Progenitor cell of endocrine pancreas (in vitro differentiated cells): ENCODE measurements around the gene DPP7. TPM values are rescaled to one million over a fixed set of nuclear protein-coding genes. Genes with fewer than 3 reads are reported as not detected.
A peak's percentile ranks its signal among the peaks of the same experiment; 100 is the strongest.

Source experiments
- DNase-seq: peaks from one replicate; pipeline ENCODE4 v3.0.0; 2021; ENCODE audit warnings: low spot score; ENCODE audit not compliant: unreplicated experiment
- H3K27ac Mint-ChIP-seq: 2 replicates; pipeline ENCODE4 v1.8.0; 2021; ENCODE audit warnings: mild to moderate bottlenecking, moderate library complexity, mixed read lengths
- H3K27me3 Mint-ChIP-seq: 2 replicates; pipeline ENCODE4 v1.8.0; 2021; ENCODE audit warnings: mixed read lengths
- H3K36me3 Mint-ChIP-seq: 2 replicates; pipeline ENCODE4 v1.8.0; 2022; ENCODE audit warnings: mixed read lengths; ENCODE audit not compliant: insufficient read depth
- H3K4me1 Mint-ChIP-seq: 2 replicates; pipeline ENCODE4 v1.8.0; 2021; ENCODE audit warnings: low read depth, mixed read lengths
- H3K4me3 Mint-ChIP-seq: 2 replicates; pipeline ENCODE4 v1.8.0; 2021; ENCODE audit warnings: low read depth, mild to moderate bottlenecking, moderate library complexity, mixed read lengths
- H3K9me3 Mint-ChIP-seq: 2 replicates; pipeline ENCODE4 v1.8.0; 2021; ENCODE audit warnings: low read depth, mixed read lengths
- total RNA-seq: library from RNA; stranded (reverse); gene quantifications from 2 replicates; pipeline ENCODE4 v1.2.1, GENCODE V29; 2021
- TF ChIP-seq, protein P1 (sequence below): fragments of 200-600 bp; sonication (generic); IDR thresholded peaks from one replicate; pipeline ENCODE4 v1.5.0; 2021; ENCODE audit warnings: antibody characterized with exemption, mild to moderate bottlenecking; ENCODE audit not compliant: unreplicated experiment

The DPP7 gene
- total RNA-seq, 1 donor from 2014 or later = 39.2 TPM

DNA sequence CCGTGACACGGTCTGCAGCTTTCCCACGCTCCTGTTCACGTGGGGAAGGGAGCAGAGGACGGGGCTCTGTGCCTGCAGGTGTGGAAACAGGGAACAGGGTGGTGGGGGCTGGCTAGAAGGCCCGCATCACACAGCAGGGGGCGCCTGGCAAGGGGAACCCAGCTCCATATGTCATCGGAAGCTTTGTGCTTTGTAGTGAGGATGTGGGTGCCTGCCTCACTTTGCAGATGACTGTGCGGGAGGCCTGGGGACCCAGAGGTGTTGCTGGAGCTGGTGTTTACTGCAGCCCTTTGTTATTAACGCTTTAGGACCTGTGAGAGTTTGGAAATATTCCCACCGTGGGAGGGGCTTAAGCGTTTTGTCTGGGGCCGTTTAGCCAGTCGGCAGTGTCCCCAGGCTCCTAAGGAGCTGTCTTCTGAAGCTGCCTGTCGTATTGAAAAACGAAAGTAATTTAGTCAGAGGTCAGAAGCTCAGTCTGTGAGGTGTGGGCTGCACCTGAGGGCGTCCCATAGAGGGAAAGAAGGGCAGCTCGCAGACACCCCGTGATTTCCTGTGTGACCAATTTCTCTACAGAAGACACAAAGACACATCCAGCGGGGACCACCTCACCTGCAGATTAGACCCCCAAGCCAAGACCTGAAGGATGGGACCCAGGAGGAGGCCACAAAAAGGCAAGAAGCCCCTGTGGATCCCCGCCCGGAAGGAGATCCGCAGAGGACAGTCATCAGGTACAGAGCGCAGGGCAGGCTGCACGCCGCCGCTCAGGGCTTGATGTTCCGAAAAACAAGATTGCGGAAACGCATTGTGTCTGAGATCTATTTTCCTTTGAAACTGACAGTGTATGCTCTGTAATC lies 18.6 kb downstream of the DPP7 start:
- Mint-ChIP-seq H3K4me1 (no peaks in the 10 kb centered on the region), H3K27ac (peak overlapping the region; percentile 49)

DNA sequence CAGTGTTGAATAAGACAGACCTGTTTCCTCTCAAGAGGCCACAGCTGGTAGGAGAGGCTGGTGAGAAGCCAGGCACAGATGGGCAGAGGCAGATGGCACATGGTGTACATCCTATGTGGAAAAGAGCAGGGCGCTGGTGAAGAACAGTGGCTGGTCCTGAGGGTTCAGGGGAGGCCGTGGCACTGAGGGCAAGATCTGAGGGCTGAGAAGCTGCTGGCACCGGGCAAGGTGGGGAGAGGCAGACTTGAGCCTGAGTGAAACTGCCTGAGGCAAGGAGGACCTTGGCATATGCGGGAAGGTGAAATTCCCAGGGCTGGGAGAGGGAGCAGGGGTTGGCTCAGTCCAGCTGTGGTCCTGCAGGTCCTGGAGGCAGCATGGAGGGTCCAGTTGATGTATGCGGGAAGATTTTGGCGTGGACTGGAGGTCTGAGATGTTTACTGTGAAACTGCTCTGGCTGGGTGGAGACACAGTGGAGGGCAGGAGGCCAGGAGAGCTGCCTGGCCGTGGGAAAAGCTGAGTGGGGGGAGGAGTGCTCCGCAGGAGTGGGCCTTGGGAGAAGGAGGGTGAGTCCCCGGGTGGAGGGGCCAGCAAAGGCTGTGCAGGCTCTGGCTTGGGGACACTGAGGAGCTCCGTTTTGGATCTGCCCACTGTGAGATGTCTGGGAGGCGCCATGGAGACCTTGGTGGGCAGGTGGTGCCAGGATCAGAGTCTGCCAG lies 25.1 kb downstream of the DPP7 start:
- Mint-ChIP-seq H3K27ac (no peak overlapping the region), H3K9me3 (no peaks in the 10 kb centered on the region), H3K27me3 (peaks cover 6% of the 10 kb centered on the region), H3K4me1 (peaks cover 11% of the 10 kb centered on the region), H3K4me3 (no peak overlapping the region), H3K36me3 (peaks cover 5% of the 10 kb centered on the region)
- TF ChIP-seq, protein P1, sequence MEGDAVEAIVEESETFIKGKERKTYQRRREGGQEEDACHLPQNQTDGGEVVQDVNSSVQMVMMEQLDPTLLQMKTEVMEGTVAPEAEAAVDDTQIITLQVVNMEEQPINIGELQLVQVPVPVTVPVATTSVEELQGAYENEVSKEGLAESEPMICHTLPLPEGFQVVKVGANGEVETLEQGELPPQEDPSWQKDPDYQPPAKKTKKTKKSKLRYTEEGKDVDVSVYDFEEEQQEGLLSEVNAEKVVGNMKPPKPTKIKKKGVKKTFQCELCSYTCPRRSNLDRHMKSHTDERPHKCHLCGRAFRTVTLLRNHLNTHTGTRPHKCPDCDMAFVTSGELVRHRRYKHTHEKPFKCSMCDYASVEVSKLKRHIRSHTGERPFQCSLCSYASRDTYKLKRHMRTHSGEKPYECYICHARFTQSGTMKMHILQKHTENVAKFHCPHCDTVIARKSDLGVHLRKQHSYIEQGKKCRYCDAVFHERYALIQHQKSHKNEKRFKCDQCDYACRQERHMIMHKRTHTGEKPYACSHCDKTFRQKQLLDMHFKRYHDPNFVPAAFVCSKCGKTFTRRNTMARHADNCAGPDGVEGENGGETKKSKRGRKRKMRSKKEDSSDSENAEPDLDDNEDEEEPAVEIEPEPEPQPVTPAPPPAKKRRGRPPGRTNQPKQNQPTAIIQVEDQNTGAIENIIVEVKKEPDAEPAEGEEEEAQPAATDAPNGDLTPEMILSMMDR = no peak
- DNase-seq = no peak

More for the DNA sequence above, 18.6 kb downstream of the DPP7 start:
- DNase-seq = no peak
- H3K27me3 Mint-ChIP-seq = no peaks in the 10 kb centered on the region
- TF ChIP-seq, protein P1 = peak; percentile 13
- H3K4me3 Mint-ChIP-seq = no peak overlapping the region
- peaks cover 10% of the 10 kb centered on the region for H3K36me3 Mint-ChIP-seq
- no peaks in the 10 kb centered on the region for H3K9me3 Mint-ChIP-seq

GRCh38 chr9:137088121-137088520 lies 26.4 kb downstream of the DPP7 start:
- peaks cover 15% of the 10 kb centered on the region for H3K27me3 Mint-ChIP-seq
- peaks cover 11% of the 10 kb centered on the region for H3K4me1 Mint-ChIP-seq
- DNase-seq = no peak
- TF ChIP-seq, protein P1 = no peak
- H3K4me3 Mint-ChIP-seq = peak overlapping the region; percentile 81
- H3K9me3 Mint-ChIP-seq = no peaks in the 10 kb centered on the region
- peaks cover 5% of the 10 kb centered on the region for H3K36me3 Mint-ChIP-seq
- H3K27ac Mint-ChIP-seq = no peak overlapping the region

DNA sequence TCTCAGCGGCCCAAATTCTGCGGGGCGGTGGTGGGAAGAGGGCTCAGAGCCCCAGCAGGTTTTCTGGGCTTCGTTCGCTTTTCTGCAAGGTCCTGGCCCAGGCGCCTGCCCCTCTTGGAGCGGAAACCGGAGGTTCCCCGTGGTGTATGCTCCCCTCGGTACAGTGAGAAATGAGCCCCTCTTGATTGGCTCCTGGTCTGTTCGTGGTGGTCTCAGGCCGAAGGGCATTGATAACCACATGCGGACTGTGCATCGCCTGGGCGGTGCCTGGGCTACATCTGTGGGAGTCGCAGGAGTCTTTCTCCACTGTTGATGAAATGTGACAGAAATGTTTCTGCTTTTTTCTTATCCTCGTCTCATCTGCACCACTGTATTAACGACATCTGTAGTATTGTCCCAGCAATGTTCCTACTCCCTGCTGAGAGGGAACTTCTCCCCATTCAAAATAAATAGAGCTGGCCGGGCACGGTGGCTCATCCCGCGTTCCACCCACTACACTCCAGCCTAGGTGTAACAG lies 27.1 kb downstream of the DPP7 start:
- H3K27me3 Mint-ChIP-seq = peaks cover 15% of the 10 kb centered on the region
- TF ChIP-seq, protein P1 = no peak
- peaks cover 11% of the 10 kb centered on the region for H3K4me1 Mint-ChIP-seq
- DNase-seq = no peak
- H3K4me3 Mint-ChIP-seq = peak overlapping the region; percentile 81
- H3K27ac Mint-ChIP-seq = peak overlapping the region; percentile 88
- H3K36me3 Mint-ChIP-seq = peaks cover 1% of the 10 kb centered on the region
- no peaks in the 10 kb centered on the region for H3K9me3 Mint-ChIP-seq

DNA sequence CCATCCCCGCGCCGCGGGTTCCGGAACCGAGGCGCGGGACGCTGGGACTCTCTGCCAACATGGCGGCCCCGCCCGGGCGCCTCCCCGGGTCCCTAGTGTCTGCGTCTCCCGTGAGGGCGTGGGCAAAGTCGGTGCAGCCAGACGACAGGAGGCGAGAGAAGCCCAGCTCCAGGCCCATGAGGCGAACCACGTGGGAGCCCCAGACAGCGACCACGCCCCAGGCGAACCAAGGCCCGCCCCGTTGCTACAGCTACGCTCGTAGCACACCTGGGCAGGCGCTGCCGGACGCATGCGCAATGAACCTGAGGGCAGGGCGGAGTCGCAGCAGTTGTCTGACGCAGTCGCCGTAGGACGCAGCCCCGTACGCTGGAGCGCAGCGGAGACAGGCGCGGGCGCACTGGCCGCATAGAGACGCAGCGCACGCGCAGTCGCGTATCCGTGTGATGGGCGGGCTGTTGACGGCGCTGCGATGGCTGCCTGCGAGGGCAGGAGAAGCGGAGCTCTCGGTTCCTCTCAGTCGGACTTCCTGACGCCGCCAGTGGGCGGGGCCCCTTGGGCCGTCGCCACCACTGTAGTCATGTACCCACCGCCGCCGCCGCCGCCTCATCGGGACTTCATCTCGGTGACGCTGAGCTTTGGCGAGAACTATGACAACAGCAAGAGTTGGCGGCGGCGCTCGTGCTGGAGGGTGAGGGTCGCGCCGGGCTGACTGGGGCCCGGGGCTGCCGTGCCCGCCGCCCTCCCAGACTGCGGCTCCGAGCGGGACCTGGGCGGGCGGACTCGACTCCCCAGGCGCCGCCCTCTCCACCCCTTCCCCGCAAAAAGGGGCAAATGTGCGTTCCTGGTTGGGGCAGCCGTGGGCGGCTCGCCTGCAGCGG lies 27.8 kb downstream of the DPP7 start, which contains the start of gene MAN1B1:
Gene MAN1B1, plus strand, starts transcription at position 455 of the 878 bp plus-strand sequence. Its CDS starts 15 bp downstream, at position 470.
- TF ChIP-seq, protein P1 = no peak
- H3K4me1 Mint-ChIP-seq = peaks cover 11% of the 10 kb centered on the region
- no peaks in the 10 kb centered on the region for H3K36me3 Mint-ChIP-seq
- H3K9me3 Mint-ChIP-seq = no peaks in the 10 kb centered on the region
- H3K27ac Mint-ChIP-seq = peak within 1 kb of the TSS; percentile 88
- H3K27me3 Mint-ChIP-seq = peaks cover 18% of the 10 kb centered on the region
- DNase-seq = peak; percentile 98
- H3K4me3 Mint-ChIP-seq = peak within 1 kb of the TSS; percentile 81
